GM19463 (cell line): ENCODE measurements around the gene OR52E2.

Source experiments
- ATAC-seq: cut with Tn5 transposase; IDR thresholded peaks from one replicate; pipeline ENCODE4 v1.9.1; 2021; ENCODE audit warnings: mild to moderate bottlenecking, moderate library complexity; ENCODE audit not compliant: unreplicated experiment

Gene OR52E2

GRCh38 chr11:5013012-5013411, 46.4 kb downstream of the OR52E2 start:
- no peak for ATAC-seq

GRCh38 chr11:5011254-5011653, 48.2 kb downstream of the OR52E2 start:
- ATAC-seq, result no peak
